Measurements from ENCODE around the gene SYT6.

Gene SYT6

GRCh38 chr1:114122941-114123618 lies 30.6 kb downstream of the SYT6 start:
- WGBS, 2 experiments: 56 to 58% methylated on average over 9 of the region's 9 CpGs
- no peaks in the 10 kb centered on the region for H3K9me3 ChIP-seq (ENCODE audit: control insufficient read depth, low read length)
- no peaks in the 10 kb centered on the region for H3K27me3 ChIP-seq (ENCODE audit: control insufficient read depth, insufficient read depth, low read length, poor library complexity, severe bottlenecking)
- no peaks in the 10 kb centered on the region for H3K36me3 ChIP-seq (ENCODE audit: control insufficient read depth, insufficient read depth, low read length)
- no peak overlapping the region for H3K27ac ChIP-seq (ENCODE audit: insufficient read depth, low read depth, low read length, poor library complexity, severe bottlenecking)
- H3K4me3 ChIP-seq (ENCODE audit: insufficient read depth, low read depth, low read length): no peak overlapping the region
- H3K4me1 ChIP-seq (ENCODE audit: control insufficient read depth, insufficient read depth, low read length): peaks cover 16% of the 10 kb centered on the region

GRCh38 chr1:114118351-114118990 lies 35.2 kb downstream of the SYT6 start:
- Histone ChIP-seq H3K27ac (ENCODE audit: insufficient read depth, low read depth, low read length, poor library complexity, severe bottlenecking) (no peak overlapping the region), H3K36me3 (ENCODE audit: control insufficient read depth, insufficient read depth, low read length) (no peaks in the 10 kb centered on the region), H3K4me3 (ENCODE audit: insufficient read depth, low read depth, low read length) (no peak overlapping the region), H3K4me1 (ENCODE audit: control insufficient read depth, insufficient read depth, low read length) (peaks cover 13% of the 10 kb centered on the region), H3K9me3 (ENCODE audit: control insufficient read depth, low read length) (no peaks in the 10 kb centered on the region), H3K27me3 (ENCODE audit: control insufficient read depth, insufficient read depth, low read length, poor library complexity, severe bottlenecking) (no peaks in the 10 kb centered on the region)
- 71 to 73% methylated on average over 17 of the region's 17 CpGs for WGBS, 2 experiments

GRCh38 chr1:114117654-114118053 lies 36.0 kb downstream of the SYT6 start:
- peaks cover 7% of the 10 kb centered on the region for H3K4me1 ChIP-seq (ENCODE audit: control insufficient read depth, insufficient read depth, low read length)
- WGBS, 2 experiments: 93 to 95% methylated on average over 8 of the region's 8 CpGs
- no peaks in the 10 kb centered on the region for H3K9me3 ChIP-seq (ENCODE audit: control insufficient read depth, low read length)
- H3K27ac ChIP-seq (ENCODE audit: insufficient read depth, low read depth, low read length, poor library complexity, severe bottlenecking): no peak overlapping the region
- no peaks in the 10 kb centered on the region for H3K36me3 ChIP-seq (ENCODE audit: control insufficient read depth, insufficient read depth, low read length)
- H3K27me3 ChIP-seq (ENCODE audit: control insufficient read depth, insufficient read depth, low read length, poor library complexity, severe bottlenecking): no peaks in the 10 kb centered on the region
- H3K4me3 ChIP-seq (ENCODE audit: insufficient read depth, low read depth, low read length): no peak overlapping the region

GRCh38 chr1:114116086-114116485 lies 37.6 kb downstream of the SYT6 start:
- no peaks in the 10 kb centered on the region for H3K36me3 ChIP-seq (ENCODE audit: control insufficient read depth, insufficient read depth, low read length)
- H3K27ac ChIP-seq (ENCODE audit: insufficient read depth, low read depth, low read length, poor library complexity, severe bottlenecking): no peak overlapping the region
- no peaks in the 10 kb centered on the region for H3K27me3 ChIP-seq (ENCODE audit: control insufficient read depth, insufficient read depth, low read length, poor library complexity, severe bottlenecking)
- WGBS, 2 experiments: 81 to 88% methylated on average over 6 of the region's 6 CpGs
- H3K9me3 ChIP-seq (ENCODE audit: control insufficient read depth, low read length): no peaks in the 10 kb centered on the region
- peaks cover 5% of the 10 kb centered on the region for H3K4me1 ChIP-seq (ENCODE audit: control insufficient read depth, insufficient read depth, low read length)
- H3K4me3 ChIP-seq (ENCODE audit: insufficient read depth, low read depth, low read length): no peak overlapping the region

GRCh38 chr1:114114185-114115094 lies 39.2 kb downstream of the SYT6 start:
- 98% methylated on average over 8 of the region's 8 CpGs for WGBS, 2 experiments
- no peak overlapping the region for H3K27ac ChIP-seq (ENCODE audit: insufficient read depth, low read depth, low read length, poor library complexity, severe bottlenecking)

GRCh38 chr1:114113411-114114184 lies 40.1 kb downstream of the SYT6 start:
- no peaks in the 10 kb centered on the region for H3K36me3 ChIP-seq (ENCODE audit: control insufficient read depth, insufficient read depth, low read length)
- H3K9me3 ChIP-seq (ENCODE audit: control insufficient read depth, low read length): no peaks in the 10 kb centered on the region
- H3K27me3 ChIP-seq (ENCODE audit: control insufficient read depth, insufficient read depth, low read length, poor library complexity, severe bottlenecking): no peaks in the 10 kb centered on the region
- H3K4me3 ChIP-seq (ENCODE audit: insufficient read depth, low read depth, low read length): no peak overlapping the region
- WGBS, 2 experiments: 89% methylated on average over 10 of the region's 10 CpGs
- peaks cover 5% of the 10 kb centered on the region for H3K4me1 ChIP-seq (ENCODE audit: control insufficient read depth, insufficient read depth, low read length)
- no peak overlapping the region for H3K27ac ChIP-seq (ENCODE audit: insufficient read depth, low read depth, low read length, poor library complexity, severe bottlenecking)

More at GRCh38 chr1:114114185-114115094, 39.2 kb downstream of the SYT6 start:
- H3K27me3 ChIP-seq (ENCODE audit: control insufficient read depth, insufficient read depth, low read length, poor library complexity, severe bottlenecking): no peaks in the 10 kb centered on the region
- no peak overlapping the region for H3K4me3 ChIP-seq (ENCODE audit: insufficient read depth, low read depth, low read length)
- H3K36me3 ChIP-seq (ENCODE audit: control insufficient read depth, insufficient read depth, low read length): no peaks in the 10 kb centered on the region
- H3K9me3 ChIP-seq (ENCODE audit: control insufficient read depth, low read length): no peaks in the 10 kb centered on the region
- peaks cover 5% of the 10 kb centered on the region for H3K4me1 ChIP-seq (ENCODE audit: control insufficient read depth, insufficient read depth, low read length)

- Histone ChIP-seq H3K4me3 (ENCODE audit: insufficient read depth, low read depth, low read length) (no peak overlapping the region), H3K9me3 (ENCODE audit: control insufficient read depth, low read length) (no peaks in the 10 kb centered on the region), H3K27me3 (ENCODE audit: control insufficient read depth, insufficient read depth, low read length, poor library complexity, severe bottlenecking) (no peaks in the 10 kb centered on the region), H3K27ac (ENCODE audit: insufficient read depth, low read depth, low read length, poor library complexity, severe bottlenecking) (no peak overlapping the region), H3K4me1 (ENCODE audit: control insufficient read depth, insufficient read depth, low read length) (peaks cover 5% of the 10 kb centered on the region), H3K36me3 (ENCODE audit: control insufficient read depth, insufficient read depth, low read length) (no peaks in the 10 kb centered on the region)
- 65 to 80% methylated on average over 4 of the region's 4 CpGs for WGBS, 2 experiments
Observed at GRCh38 chr1:114112775-114113174, 40.9 kb downstream of the SYT6 start.

- no peak overlapping the region for H3K4me3 ChIP-seq (ENCODE audit: insufficient read depth, low read depth, low read length)
- H3K27ac ChIP-seq (ENCODE audit: insufficient read depth, low read depth, low read length, poor library complexity, severe bottlenecking): no peak overlapping the region
- whole genome bisulfite sequencing, 2 experiments: 92 to 93% methylated on average over 23 of the region's 23 CpGs
- peaks cover 10% of the 10 kb centered on the region for H3K4me1 ChIP-seq (ENCODE audit: control insufficient read depth, insufficient read depth, low read length)
- no peaks in the 10 kb centered on the region for H3K9me3 ChIP-seq (ENCODE audit: control insufficient read depth, low read length)
- no peaks in the 10 kb centered on the region for H3K27me3 ChIP-seq (ENCODE audit: control insufficient read depth, insufficient read depth, low read length, poor library complexity, severe bottlenecking)
- H3K36me3 ChIP-seq (ENCODE audit: control insufficient read depth, insufficient read depth, low read length): no peaks in the 10 kb centered on the region
Observed at GRCh38 chr1:114111731-114112641, 41.7 kb downstream of the SYT6 start.

GRCh38 chr1:114109981-114110380 lies 43.7 kb downstream of the SYT6 start:
- Histone ChIP-seq H3K27ac (ENCODE audit: insufficient read depth, low read depth, low read length, poor library complexity, severe bottlenecking) (no peak overlapping the region), H3K4me3 (ENCODE audit: insufficient read depth, low read depth, low read length) (no peak overlapping the region), H3K9me3 (ENCODE audit: control insufficient read depth, low read length) (no peaks in the 10 kb centered on the region), H3K36me3 (ENCODE audit: control insufficient read depth, insufficient read depth, low read length) (no peaks in the 10 kb centered on the region), H3K27me3 (ENCODE audit: control insufficient read depth, insufficient read depth, low read length, poor library complexity, severe bottlenecking) (no peaks in the 10 kb centered on the region), H3K4me1 (ENCODE audit: control insufficient read depth, insufficient read depth, low read length) (peaks cover 27% of the 10 kb centered on the region)
- 89 to 95% methylated on average over 2 of the region's 2 CpGs for WGBS, 2 experiments
